Vagina (tissue), 2 donors: Measurements from ENCODE around the gene FAM83C. TPM values are rescaled to one million over a fixed set of nuclear protein-coding genes. Genes with fewer than 3 reads are reported as not detected.

Source experiments
- DNase-seq, 2 donors: peaks; one replicate each; pipeline ENCODE4 v3.0.0-alpha.2; 2017; ENCODE audit errors: extremely low spot score in 2 of 2
- H3K27ac ChIP-seq: fragments of 200-600 bp; sonication (generic); one replicate; pipeline ENCODE4 v1.5.1; 2019
- H3K27me3 ChIP-seq: fragments of 200-600 bp; sonication (generic); one replicate; pipeline ENCODE4 v1.5.1; 2019
- H3K36me3 ChIP-seq, 2 donors: fragments of 200-600 bp; sonication (generic); one replicate each; pipeline ENCODE4 v1.5.1; 2017 to 2019
- H3K4me1 ChIP-seq: fragments of 200-600 bp; sonication (generic); one replicate; pipeline ENCODE4 v1.5.1; 2019
- H3K4me3 ChIP-seq, 2 donors: fragments of 200-600 bp; sonication (generic); 1 replicate in 1 of 2; 2 replicates in 1 of 2; pipeline ENCODE4 v1.5.1; 2016 to 2019
- H3K9me3 ChIP-seq: fragments of 200-600 bp; sonication (generic); one replicate; pipeline ENCODE4 v1.5.1; 2019
- POLR2A ChIP-seq, 2 donors: fragments of 450-650 bp; IDR thresholded peaks; one replicate each; pipeline ENCODE4 v1.6.1; 2017; ENCODE audit warnings: antibody characterized with exemption in 2 of 2, mild to moderate bottlenecking in 2 of 2, moderate library complexity in 2 of 2
- POLR2AphosphoS5 ChIP-seq, 2 donors: sonication (generic); formaldehyde crosslinking; IDR thresholded peaks; one replicate each; pipeline ENCODE4 v1.9.0; 2017; ENCODE audit warnings: antibody characterized with exemption in 2 of 2, mild to moderate bottlenecking in 2 of 2, low read depth in 1 of 2; ENCODE audit not compliant: insufficient read depth in 1 of 2
- intact Hi-C: fragments of 100-400 bp; cut with DNase I; formaldehyde crosslinking; loops from one replicate; pipeline ENCODE4 v1.15.1; 2023
- total RNA-seq: library from RNA; depleted of rRNA; stranded (reverse); fragments of >200 nt; gene quantifications from one replicate; pipeline ENCODE4 v1.2.3, GENCODE V29; 2016
- TF ChIP-seq, protein P1 (sequence below), 3 experiments: fragments of 450-650 bp in 2 of 3; fragments of 200-600 bp in 1 of 3; sonication (generic) in 1 of 3; IDR thresholded peaks; one replicate each; pipeline ENCODE4 v1.5.1; 2017 to 2019; ENCODE audit warnings: antibody characterized with exemption in 3 of 3, mild to moderate bottlenecking in 2 of 3, moderate library complexity in 2 of 3

Gene FAM83C
- total RNA-seq, 1 donor from 2014 or later: 16.9 TPM

- DNase-seq: no peak
- Histone ChIP-seq H3K4me3 (no peak overlapping the region), H3K27me3 (no peaks in the 10 kb centered on the region), H3K4me1 (peaks cover 27% of the 10 kb centered on the region), H3K9me3 (no peaks in the 10 kb centered on the region), H3K36me3 (no peaks in the 10 kb centered on the region), H3K27ac (no peak overlapping the region)
- TF ChIP-seq, protein P1, sequence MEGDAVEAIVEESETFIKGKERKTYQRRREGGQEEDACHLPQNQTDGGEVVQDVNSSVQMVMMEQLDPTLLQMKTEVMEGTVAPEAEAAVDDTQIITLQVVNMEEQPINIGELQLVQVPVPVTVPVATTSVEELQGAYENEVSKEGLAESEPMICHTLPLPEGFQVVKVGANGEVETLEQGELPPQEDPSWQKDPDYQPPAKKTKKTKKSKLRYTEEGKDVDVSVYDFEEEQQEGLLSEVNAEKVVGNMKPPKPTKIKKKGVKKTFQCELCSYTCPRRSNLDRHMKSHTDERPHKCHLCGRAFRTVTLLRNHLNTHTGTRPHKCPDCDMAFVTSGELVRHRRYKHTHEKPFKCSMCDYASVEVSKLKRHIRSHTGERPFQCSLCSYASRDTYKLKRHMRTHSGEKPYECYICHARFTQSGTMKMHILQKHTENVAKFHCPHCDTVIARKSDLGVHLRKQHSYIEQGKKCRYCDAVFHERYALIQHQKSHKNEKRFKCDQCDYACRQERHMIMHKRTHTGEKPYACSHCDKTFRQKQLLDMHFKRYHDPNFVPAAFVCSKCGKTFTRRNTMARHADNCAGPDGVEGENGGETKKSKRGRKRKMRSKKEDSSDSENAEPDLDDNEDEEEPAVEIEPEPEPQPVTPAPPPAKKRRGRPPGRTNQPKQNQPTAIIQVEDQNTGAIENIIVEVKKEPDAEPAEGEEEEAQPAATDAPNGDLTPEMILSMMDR (IDR thresholded peaks at IDR 0.05): no peak
- no peak for TF ChIP-seq POLR2AphosphoS5 (IDR thresholded peaks at IDR 0.05; ENCODE audit: insufficient read depth in 1 of 2, low read depth in 1 of 2)
- intact Hi-C loops: no loop called here
These were observed 5.2 kb downstream of the FAM83C start for GRCh38 chr20:35286899-35287508.

- DNase-seq: no peak
- TF ChIP-seq POLR2AphosphoS5 (IDR thresholded peaks at IDR 0.05; ENCODE audit: insufficient read depth in 1 of 2, low read depth in 1 of 2): no peak
- TF ChIP-seq, protein P1 (IDR thresholded peaks at IDR 0.05): no peak
- no peak for TF ChIP-seq POLR2A (IDR thresholded peaks at IDR 0.05)
- no peak overlapping the region for H3K27ac ChIP-seq
- H3K9me3 ChIP-seq: no peaks in the 10 kb centered on the region
- H3K4me3 ChIP-seq: no peak overlapping the region
- H3K36me3 ChIP-seq: peaks cover 0 to 2% of the 10 kb centered on the region in 2 donors
- H3K4me1 ChIP-seq: peaks cover 27% of the 10 kb centered on the region
- no peaks in the 10 kb centered on the region for H3K27me3 ChIP-seq
- intact Hi-C loops: no loop called here
These were observed 5.9 kb downstream of the FAM83C start for GRCh38 chr20:35286077-35286898.

DNA sequence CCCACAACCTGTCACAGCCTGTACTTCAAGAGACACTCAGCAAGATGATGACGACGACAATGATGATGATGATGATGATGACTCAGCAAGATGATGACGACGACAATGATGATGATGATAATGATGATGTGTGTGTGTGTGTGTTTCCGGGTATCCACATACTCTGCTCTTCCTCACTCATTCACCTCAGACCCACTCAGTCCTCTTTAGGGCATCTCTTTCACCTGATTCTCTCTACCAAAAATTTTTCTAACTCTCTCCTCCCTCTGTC, 6.5 kb downstream of the FAM83C start:
- intact Hi-C loops: no loop called here
- DNase-seq: no peak
- Histone ChIP-seq H3K9me3 (no peaks in the 10 kb centered on the region), H3K4me1 (peaks cover 29% of the 10 kb centered on the region), H3K27ac (no peak overlapping the region), H3K4me3 (no peak overlapping the region), H3K36me3 (peaks cover 0 to 3% of the 10 kb centered on the region in 2 donors), H3K27me3 (no peaks in the 10 kb centered on the region)
- TF ChIP-seq, protein P1 (IDR thresholded peaks at IDR 0.05): no peak
- TF ChIP-seq POLR2AphosphoS5 (IDR thresholded peaks at IDR 0.05; ENCODE audit: insufficient read depth in 1 of 2, low read depth in 1 of 2) (no peak), POLR2A (IDR thresholded peaks at IDR 0.05) (no peak)

DNA sequence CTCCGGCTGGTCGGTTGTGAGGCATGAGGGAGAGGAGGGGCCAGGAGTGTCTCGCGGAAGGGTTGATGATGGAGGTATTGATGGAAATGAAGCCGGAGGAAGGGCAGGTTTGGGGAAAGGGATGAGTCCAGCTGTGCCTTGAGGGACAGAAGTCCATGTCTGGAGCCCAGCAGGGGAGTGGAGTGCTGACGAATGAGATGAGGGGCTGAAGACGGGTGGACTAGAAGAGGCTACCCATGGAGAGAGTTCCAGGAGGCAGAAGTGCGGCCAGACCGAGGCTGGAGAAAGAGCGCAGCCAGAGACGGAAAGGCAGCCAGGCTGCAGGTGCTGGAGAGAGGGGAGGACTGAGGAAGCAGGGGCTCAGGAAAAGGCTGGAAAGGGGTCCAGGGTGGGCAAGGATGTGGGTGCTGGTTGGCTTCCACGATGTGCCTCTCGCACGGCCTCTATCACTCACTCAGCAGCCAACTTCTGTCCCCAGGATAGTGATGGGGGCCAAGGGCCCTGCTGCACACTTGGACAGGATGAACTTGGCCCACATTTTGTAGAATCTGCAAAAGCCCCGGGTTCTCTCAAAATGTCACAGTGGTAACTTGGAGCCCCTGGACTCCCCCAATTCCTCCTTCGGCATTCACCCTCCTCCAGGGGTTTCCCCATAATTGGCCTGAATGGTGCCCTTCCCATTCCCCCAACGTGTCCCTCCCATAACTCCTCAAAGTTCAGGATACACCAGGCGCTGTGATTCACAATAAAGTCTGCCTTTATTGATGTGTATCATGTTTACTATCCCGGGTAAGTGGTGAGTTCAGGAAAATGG, 7.0 kb downstream of the FAM83C start:
- intact Hi-C loops: no loop called here
- Histone ChIP-seq H3K4me1 (peaks cover 35% of the 10 kb centered on the region), H3K9me3 (no peaks in the 10 kb centered on the region), H3K27me3 (no peaks in the 10 kb centered on the region), H3K4me3 (peak overlapping the region; percentile 69 to 76), H3K36me3 (peaks cover 0 to 7% of the 10 kb centered on the region in 2 donors), H3K27ac (peak overlapping the region; percentile 81)
- TF ChIP-seq POLR2AphosphoS5 (IDR thresholded peaks at IDR 0.05; ENCODE audit: insufficient read depth in 1 of 2, low read depth in 1 of 2): peak in 1 of 2 donors; percentile 20
- TF ChIP-seq, protein P1 (IDR thresholded peaks at IDR 0.05): no peak
- no peak for DNase-seq
